Left lung (tissue), 10 donors: ENCODE results near the gene SLC12A9. TPM values are rescaled to one million over a fixed set of nuclear protein-coding genes. Genes with fewer than 3 reads are reported as not detected.
A peak's percentile ranks its signal among the peaks of the same experiment; 100 is the strongest.
"Not testable (repeated sequence)": the region's sequence is repeated elsewhere in the genome, so short reads cannot be mapped to it uniquely, and the experiment has no call there.

Experiments used
- ATAC-seq: fragments of 200-7000 bp; cut with Tn5 transposase; one replicate; pipeline ENCODE4 v1.9.1; 2020; ENCODE audit warnings: moderate library complexity
- DNase-seq, 4 donors: peaks; one replicate each; pipeline ENCODE4 v3.0.0-alpha.2; 2013 to 2020
- H3K27ac ChIP-seq, 2 donors: fragments of 200-600 bp; sonication (generic) in 1 of 2; one replicate each; pipeline versions ENCODE4 v1.5.0 to v1.8.0; 2020 to 2021
- H3K27me3 ChIP-seq, 2 donors: fragments of 200-600 bp; sonication (generic) in 1 of 2; one replicate each; pipeline versions ENCODE4 v1.5.0 to v1.8.0; 2020 to 2021
- H3K36me3 ChIP-seq, 2 donors: fragments of 200-600 bp; sonication (generic) in 1 of 2; one replicate each; pipeline versions ENCODE4 v1.5.0 to v1.8.0; 2020 to 2021
- H3K4me1 ChIP-seq, 2 donors: fragments of 200-600 bp; one replicate each; pipeline ENCODE4 v1.8.0; 2021
- H3K4me3 ChIP-seq, 2 donors: fragments of 200-600 bp; sonication (generic) in 1 of 2; one replicate each; pipeline versions ENCODE4 v1.5.0 to v1.8.0; 2020 to 2021; ENCODE audit warnings: mild to moderate bottlenecking in 1 of 2
- H3K9me3 ChIP-seq, 2 donors: fragments of 200-600 bp; sonication (generic) in 1 of 2; one replicate each; pipeline versions ENCODE4 v1.5.0 to v1.8.0; 2020 to 2021
- CTCF ChIP-seq, 2 donors: fragments of 200-600 bp; sonication (generic) in 1 of 2; IDR thresholded peaks; one replicate each; pipeline versions ENCODE4 v1.5.0 to v1.8.0; 2021; ENCODE audit warnings: antibody characterized with exemption in 2 of 2
- intact Hi-C, 2 donors: fragments of 100-400 bp; cut with DNase I; formaldehyde crosslinking; loops; one replicate each; pipeline versions ENCODE4 v1.11.2 to v1.14.2; 2022
- polyA plus RNA-seq, 6 donors: library from polyadenylated mRNA; unstranded; fragments of 120-200 nt; gene quantifications; one replicate each; pipeline ENCODE4 v1.2.1, GENCODE V29; 2013; ENCODE audit not compliant: insufficient read length in 6 of 6
- total RNA-seq, 2 donors: library from RNA; stranded (reverse); fragmentation: NEBNext Ultra II Directional; extraction: Animal tissue kit (Norgen Biotek cat#: 25700); gene quantifications; one replicate each; pipeline ENCODE4 v1.2.1, GENCODE V29; 2021
- donor health status: DM: no; HTN: yes; CAD: no.
- donor health status: DM: no; HTN: no; CAD: no.

SLC12A9 gene
- total and polyA plus RNA-seq, 8 donors, result 32.2 to 53.7 (median 40.8) TPM

GRCh38 chr7:100854146-100854895 is 1.8 kb downstream of the SLC12A9 start:
- intact Hi-C loops, result loop anchor here in 1 of 2 donors (5.0 to 10.0 kb wide), 2 partner anchors 52 to 150 kb away; partner anchors contain the start of gene POP7
- no peak for TF ChIP-seq CTCF (IDR thresholded peaks at IDR 0.05)
- no peaks in the 10 kb centered on the region for H3K27me3 ChIP-seq
- DNase-seq, result no peak
- peaks cover 0 to 42% of the 10 kb centered on the region in 2 donors for H3K36me3 ChIP-seq
- no peak overlapping the region for H3K27ac ChIP-seq
- peak overlapping the region in 1 of 2 donors; percentile 86 for H3K4me3 ChIP-seq
- H3K9me3 ChIP-seq, result no peaks in the 10 kb centered on the region
- no peak for ATAC-seq
- H3K4me1 ChIP-seq, result peaks cover 0 to 26% of the 10 kb centered on the region in 2 donors

GRCh38 chr7:100854899-100855298 is 2.4 kb downstream of the SLC12A9 start:
- Histone ChIP-seq H3K4me1 (peaks cover 0 to 26% of the 10 kb centered on the region in 2 donors), H3K36me3 (peaks cover 0 to 48% of the 10 kb centered on the region in 2 donors)
- not testable (repeated sequence) for H3K9me3 ChIP-seq, ATAC-seq, H3K4me3 ChIP-seq, H3K27ac ChIP-seq, H3K27me3 ChIP-seq, DNase-seq
- intact Hi-C loops, result loop anchor here in 1 of 2 donors (5.0 to 10.0 kb wide), 2 partner anchors 53 to 150 kb away; partner anchors contain the start of gene POP7

GRCh38 chr7:100855515-100855914 is 3.0 kb downstream of the SLC12A9 start:
- intact Hi-C loops, result loop anchor here in 1 of 2 donors (10.0 kb wide), 1 partner anchor 151 kb away; the partner anchor contains the start of gene POP7
- Histone ChIP-seq H3K4me1 (peaks cover 0 to 26% of the 10 kb centered on the region in 2 donors), H3K27ac (no peak overlapping the region), H3K36me3 (peaks cover 0 to 54% of the 10 kb centered on the region in 2 donors), H3K27me3 (no peaks in the 10 kb centered on the region), H3K4me3 (no peak overlapping the region), H3K9me3 (no peaks in the 10 kb centered on the region)
- TF ChIP-seq CTCF (IDR thresholded peaks at IDR 0.05), result no peak
- ATAC-seq (no peak), DNase-seq (no peak)

DNA sequence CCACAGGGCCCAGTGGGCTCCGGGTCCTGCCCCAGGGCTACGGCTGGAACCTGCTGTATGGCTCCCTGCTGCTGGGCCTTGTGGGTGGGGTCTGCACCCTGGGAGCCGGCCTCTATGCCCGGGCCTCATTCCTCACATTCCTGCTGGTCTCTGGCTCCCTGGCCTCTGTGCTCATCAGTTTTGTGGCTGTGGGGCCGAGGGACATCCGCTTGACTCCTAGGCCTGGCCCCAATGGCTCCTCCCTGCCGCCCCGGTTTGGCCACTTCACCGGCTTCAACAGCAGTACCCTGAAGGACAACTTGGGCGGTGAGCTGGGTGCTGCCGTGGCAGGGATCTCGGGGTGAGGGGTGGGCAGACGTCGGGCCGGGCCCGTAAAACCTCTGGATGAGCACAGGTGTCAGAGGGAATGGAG is 4.4 kb downstream of the SLC12A9 start:
- peaks cover 0 to 68% of the 10 kb centered on the region in 2 donors for H3K36me3 ChIP-seq
- H3K27me3 ChIP-seq, result no peaks in the 10 kb centered on the region
- H3K27ac ChIP-seq, result no peak overlapping the region
- DNase-seq (no peak), ATAC-seq (no peak)
- no peak for TF ChIP-seq CTCF (IDR thresholded peaks at IDR 0.05)
- intact Hi-C loops, result loop anchor here in 1 of 2 donors (10.0 kb wide), 1 partner anchor 152 kb away; the partner anchor contains the start of gene POP7
- H3K4me1 ChIP-seq, result peaks cover 0 to 23% of the 10 kb centered on the region in 2 donors
- H3K9me3 ChIP-seq, result no peaks in the 10 kb centered on the region
- H3K4me3 ChIP-seq, result no peak overlapping the region

- ATAC-seq, result no peak
Observed at GRCh38 chr7:100859856-100860255, 7.3 kb downstream of the SLC12A9 start.

More at GRCh38 chr7:100859856-100860255, 7.3 kb downstream of the SLC12A9 start:
- no peaks in the 10 kb centered on the region for H3K9me3 ChIP-seq
- no peaks in the 10 kb centered on the region for H3K27me3 ChIP-seq
- H3K36me3 ChIP-seq, result peaks cover 0 to 97% of the 10 kb centered on the region in 2 donors
- TF ChIP-seq CTCF (IDR thresholded peaks at IDR 0.05), result no peak
- intact Hi-C loops, result loop anchor here in 1 of 2 donors (10.0 kb wide), 1 partner anchor 155 kb away; the partner anchor contains the start of gene POP7
- no peak for DNase-seq
- H3K27ac ChIP-seq, result no peak overlapping the region
- no peak overlapping the region for H3K4me3 ChIP-seq
- peaks cover 0 to 9% of the 10 kb centered on the region in 2 donors for H3K4me1 ChIP-seq
